NCI-H1092 treated with DMSO at 0.1 percent for 48 hours (cell line): ENCODE data around the gene TIGD2.

Experiments
- DNase-seq: peaks from one replicate; lab custom pipeline; 2025; lab: John Stamatoyannopoulos, UW

The TIGD2 gene

GRCh38 chr4:89162987-89163386 lies 51.7 kb downstream of the TIGD2 start:
- no peak for DNase-seq

GRCh38 chr4:89164400-89164799 lies 53.1 kb downstream of the TIGD2 start:
- peak; percentile 12 for DNase-seq
